ENCODE data around the gene WWTR1.

WWTR1 gene

DNA sequence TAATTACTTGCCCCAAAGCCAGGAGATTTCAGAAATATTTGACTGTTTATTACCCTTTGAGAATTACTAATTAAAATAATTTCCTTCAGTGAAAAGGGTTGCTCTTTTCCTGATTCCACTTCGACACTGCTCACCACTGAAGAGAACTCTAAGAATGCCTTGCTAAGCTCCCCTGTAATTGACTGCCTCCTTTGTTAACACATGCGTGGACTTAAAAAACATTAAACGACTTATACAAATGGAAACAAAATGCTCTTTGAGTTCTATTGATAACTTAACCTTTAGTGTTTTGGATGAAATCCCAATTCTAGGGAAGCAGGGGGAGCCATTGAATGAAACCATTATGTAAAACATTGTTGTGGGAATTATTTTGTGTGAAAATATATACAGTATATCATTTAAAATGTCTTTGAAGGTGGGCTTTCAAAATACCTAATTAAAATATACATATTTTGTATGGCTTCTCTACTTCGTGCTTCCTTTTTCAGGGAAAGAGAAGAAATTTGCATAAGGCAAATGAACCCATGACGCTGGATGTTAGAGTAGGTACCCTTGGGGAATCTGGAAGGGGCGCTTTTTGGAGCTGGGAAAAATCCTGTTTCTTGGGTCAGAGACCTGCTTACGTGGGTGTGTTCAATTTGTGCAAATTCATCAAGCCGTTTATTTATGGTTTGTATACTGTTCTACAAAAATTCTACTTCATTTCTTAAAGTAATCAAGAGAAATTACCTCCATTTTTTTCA, 64.2 kb downstream of the WWTR1 start:
- no peak for DNase-seq (ENCODE audit: low read depth)

DNA sequence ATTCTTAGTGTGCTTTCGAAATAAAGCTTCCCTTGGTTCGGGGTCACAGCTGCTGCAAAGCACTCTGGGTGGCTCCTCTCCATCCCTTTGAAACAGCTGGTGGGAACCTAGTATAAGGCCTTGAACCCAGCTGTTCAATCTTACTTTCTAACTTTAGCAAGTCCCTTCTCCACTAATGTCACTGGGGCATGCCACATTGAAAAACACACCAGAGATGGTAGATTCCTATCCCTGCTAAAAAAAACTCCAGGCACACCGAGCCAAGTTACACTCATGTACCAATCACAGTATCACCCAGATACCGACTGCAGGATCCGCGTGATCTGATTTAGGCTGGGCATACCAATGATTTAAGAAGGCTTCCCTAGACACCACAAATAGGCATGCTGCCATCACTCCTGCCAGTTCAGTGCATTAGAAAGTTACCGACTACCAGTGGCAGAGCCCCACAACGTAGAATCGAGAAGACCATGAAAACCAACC, 65.0 kb downstream of the WWTR1 start:
- DNase-seq (ENCODE audit: low read depth): no peak

DNA sequence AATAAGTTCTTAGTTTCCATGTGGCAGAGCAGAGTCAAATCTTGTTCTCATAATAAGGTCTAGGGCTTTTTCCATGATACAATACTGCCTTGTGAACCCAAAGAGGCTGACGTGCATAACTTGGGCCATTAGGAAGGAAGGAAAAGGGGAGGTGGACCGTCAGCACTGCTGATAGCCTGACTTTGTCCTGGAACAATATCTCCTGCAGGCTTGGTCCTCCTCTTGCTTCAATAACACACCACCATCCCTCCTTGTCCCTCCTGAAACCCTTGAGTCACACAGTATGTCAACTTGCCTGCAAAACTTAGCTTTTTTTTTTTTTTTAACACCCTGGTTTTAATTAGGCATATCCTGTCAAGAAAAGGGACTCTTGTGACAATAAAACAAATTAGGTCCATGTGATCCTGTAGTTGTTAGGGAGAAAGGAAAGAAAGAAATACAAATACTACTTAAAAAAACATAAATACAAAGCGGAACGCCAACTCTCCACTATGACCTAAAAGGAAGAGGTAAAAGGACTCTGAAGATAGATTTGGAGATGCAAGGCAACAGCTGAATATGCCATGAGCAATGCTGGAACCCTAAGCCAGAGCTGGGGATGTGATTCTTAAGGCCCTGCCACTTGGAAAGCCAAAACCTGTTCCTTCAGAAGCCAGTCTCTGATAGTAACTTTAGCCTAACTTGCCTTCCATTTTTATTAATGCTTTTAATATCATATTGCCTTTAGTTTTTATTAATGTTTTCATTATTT, 67.0 kb downstream of the WWTR1 start:
- no peak for DNase-seq (ENCODE audit: low read depth)

DNA sequence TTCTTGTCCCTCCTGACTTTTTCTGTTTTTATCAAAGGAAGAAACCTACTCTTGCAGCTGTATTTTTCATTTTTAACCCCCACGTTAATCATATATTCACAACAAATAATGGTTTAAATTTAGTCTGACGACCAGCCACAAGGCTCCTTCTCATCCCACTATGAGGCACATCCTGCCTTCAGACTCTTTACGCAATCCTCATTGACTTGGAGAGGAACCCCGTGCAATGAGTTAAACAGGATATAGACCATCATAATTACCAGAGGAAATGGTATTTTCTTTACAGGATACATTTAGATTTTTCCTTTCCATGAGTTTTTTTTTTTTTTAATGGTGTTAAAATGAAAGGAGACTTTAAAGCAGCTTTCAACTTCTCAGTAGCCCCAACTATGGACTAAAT, 68.5 kb downstream of the WWTR1 start:
- DNase-seq (ENCODE audit: low read depth): no peak

DNA sequence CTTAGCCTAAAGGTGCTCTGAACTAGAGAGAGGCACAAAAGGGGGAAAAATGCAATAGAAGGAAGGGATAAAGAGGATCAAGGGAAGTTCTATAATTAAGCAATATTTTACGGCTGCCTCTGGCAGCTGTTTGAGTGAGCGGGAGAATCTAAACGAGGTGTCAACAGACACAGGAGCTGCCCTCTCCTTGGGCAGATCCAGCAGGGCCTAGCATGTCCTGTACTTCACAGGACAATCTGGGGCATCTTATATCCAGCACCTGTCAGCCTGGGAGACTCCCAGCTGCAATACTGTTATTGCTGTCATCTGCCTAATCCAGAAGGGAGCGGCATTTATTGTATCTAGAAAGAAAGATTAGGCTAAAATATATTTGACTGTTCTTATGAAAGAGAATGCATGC, 68.9 kb downstream of the WWTR1 start:
- DNase-seq (ENCODE audit: low read depth): no peak

DNA sequence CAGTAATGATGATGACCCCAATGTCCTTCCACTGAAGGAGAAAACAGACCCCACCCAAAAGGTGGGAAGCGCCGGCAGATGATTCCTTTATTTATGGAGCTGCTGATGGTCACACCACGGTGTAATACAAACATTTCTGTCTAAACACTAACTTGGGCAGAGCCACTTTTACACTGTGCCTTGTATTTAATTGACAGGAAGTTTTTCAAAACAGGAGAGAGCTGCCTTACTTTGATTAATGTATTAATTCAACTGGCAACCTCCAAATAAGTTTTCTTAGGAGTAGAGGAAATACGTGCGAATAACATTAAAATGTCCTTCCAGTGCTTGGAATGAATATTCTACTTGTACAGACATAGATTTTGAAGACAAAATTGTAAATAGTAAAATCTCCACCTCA, 70.4 kb downstream of the WWTR1 start:
- DNase-seq (ENCODE audit: low read depth): no peak

DNA sequence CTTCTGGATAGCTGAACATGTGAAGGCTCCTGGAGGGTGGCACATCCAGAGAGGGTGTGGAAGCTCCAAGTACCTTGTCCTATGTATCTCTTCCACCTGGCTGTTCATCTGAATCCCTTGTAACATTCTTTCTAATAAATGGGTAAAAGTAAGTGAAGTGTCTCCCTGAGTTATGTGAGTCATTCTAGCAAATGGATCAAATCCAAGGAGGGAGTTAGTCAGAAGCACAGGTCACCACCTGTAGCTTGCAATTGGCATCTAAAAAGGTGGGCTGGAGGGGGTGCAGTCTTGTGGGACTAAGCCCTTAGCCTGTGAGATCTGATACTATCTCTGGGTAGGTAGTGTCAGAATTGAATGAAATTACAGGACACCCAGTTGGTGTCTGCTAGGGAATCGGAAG, 71.0 kb downstream of the WWTR1 start:
- DNase-seq (ENCODE audit: low read depth): no peak

DNA sequence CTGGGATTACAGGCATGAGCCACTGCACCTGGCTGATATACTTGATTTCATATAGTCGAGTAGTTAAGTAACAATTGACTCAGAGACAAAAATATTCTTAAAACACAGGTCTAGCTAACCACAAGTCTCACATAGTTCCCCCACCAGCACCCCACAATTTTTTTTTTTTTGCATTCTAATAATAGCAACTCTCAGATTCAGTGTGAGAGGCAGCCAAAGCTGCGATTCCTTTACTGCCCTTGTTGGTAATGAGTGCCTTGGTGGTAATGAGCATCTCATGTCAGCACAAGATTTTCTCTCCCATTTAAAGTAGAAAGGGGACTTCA, 72.5 kb downstream of the WWTR1 start:
- no peak for DNase-seq (ENCODE audit: low read depth)

DNA sequence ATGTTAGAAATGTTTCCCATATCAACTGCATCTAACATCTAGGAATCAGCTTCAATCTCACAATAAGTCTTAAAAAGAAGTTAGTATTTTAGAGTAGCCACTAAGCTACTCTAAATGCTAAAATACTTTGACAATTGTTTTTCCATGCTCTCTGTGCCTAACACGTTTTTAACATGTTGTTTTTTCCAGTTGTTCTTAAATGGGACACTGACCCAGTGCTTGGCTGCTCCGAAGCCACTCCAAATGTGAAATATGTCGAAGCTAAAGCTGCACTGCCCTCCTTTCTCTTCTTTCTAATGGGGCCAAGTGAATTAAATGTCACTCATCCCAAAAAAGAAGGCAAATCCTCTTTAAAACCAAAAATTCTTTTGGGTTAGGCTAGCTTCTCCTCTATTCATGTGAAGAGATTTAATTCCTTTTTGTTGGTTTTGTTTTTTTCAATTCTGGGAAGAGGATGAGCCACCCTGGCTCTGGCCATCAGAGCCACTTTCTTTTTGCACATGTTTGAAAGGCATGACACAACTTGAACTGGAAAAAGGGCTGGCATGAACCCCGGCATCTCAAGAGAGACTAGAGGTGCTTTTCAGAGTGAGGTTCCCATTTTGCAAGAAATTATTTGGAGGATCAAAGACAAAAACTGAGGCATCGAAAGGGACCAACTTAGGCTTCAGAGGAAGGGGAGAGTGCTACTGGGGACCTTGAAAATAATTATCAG, 73.7 kb downstream of the WWTR1 start:
- DNase-seq (ENCODE audit: low read depth): no peak

DNA sequence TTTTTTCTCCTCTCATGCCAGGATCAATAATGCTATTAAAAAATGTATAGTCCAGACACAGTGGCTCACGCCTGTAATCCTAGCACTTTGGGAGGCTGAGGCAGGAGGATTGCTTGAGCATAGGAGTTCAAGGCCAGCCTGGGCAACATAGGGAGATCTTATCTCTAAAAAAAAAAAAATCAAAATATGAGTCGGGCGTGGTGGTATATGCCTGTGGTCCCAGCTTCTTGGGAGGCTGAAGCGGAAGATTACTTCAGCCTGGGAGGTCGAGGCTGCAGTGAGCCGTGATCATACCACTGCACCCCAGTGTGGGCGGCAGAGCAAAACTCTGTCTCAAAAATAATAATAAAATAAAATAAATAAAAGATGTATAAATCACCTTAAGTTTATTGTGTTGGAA, 75.4 kb downstream of the WWTR1 start:
- no peak for DNase-seq (ENCODE audit: low read depth)

DNA sequence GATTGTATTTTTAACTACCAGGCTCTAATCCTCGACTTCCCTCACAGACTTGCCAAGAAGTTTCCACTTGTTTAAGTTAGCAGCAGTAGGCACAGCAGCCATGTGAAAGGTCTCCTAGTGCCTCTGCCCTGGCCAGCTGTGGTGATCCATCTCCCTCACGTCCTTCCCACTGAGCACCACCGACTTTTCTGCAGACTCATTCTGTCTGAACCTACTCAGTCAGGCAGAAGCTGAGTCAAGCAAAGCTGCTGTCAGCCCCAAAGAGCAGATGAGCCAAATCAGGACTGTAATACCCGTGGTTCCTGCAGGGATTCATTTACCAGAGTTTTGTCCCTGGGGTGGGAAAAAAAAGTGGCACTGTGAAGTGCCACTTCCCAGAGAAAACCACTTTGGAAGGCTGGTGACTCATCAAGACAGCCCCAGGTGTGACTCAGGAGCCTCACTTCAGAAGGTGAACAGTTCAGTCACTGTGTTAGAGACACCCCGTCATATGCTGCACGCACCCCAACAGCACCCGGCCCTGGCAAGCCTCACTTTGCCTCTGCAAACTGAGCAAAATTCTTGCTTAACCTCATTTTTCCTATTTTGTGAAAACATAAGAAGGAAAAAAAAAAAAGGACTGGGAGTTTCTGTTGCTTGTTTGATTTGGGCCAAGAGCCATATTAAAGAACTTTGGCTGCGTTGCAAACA, 76.0 kb downstream of the WWTR1 start:
- no peak for DNase-seq (ENCODE audit: low read depth)

DNA sequence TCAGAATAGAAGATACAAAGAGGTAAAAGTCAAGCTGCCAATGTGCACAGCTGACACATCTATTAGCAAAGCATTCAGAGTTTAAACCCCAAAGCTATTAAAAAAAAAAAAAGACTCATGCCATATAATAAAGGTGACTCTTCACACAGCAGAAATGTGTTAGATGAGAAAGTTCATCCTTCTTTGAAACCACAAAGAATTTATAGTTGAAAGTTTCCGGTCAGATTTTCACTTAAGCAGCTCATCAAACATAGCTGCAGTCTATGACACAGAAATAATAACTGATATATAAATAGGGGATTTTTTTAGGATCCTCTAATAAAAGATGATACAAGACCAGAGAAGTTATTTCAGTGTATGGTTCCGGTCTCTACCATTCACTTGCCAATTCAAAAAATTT, 76.6 kb downstream of the WWTR1 start:
- DNase-seq (ENCODE audit: low read depth): no peak

DNA sequence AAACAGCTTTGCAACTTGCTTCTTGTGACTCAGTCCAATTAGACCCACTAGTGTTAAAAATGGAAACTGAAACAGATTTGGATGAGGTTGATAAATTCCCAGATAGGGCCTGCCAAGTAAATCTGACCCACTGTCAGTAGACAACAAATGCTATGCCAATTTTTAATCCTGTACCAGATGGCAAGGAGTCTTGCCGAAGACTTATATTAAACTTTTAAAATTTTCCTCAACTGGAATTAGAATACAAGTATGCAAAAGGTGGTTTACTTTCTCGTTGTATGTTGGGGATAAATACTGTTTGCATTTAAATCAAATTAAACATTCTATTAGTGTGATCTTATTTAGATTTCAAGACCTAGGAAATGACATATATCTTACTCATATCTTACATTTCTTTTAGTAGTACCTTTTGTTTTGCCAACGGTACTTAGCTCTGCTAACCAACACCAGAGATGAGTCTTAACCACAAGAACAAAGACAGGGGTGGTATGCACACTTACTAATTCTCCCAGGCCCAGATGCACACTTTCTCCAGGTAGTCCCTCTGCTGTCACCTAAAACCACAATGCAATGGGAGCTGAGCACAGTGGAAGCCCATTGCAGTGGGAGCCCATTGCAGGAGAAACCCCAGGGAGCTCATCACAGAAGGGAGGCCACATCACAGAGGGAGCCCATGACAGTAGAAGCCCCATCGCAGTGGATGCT, 77.8 kb downstream of the WWTR1 start:
- no peak for DNase-seq (ENCODE audit: low read depth)

DNA sequence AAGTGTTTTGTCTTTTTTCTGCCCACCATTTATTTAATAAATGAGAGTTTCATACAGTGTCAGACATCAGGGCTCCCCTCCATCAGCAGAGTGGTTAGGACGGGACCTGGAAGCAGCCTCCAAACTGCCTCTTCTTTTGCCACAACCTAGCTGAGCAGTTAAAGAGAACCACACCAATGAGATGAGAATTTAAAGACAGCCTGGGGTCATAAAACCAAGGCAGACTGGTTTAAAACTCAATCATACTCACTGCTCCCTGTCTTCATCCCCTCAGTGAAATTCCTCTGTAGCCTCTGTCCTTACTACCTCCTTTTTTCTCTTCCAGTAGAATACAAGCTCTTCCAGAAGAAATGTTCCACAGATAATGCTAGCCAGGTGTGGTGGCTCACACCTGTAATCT, 78.7 kb downstream of the WWTR1 start:
- DNase-seq (ENCODE audit: low read depth): no peak

DNA sequence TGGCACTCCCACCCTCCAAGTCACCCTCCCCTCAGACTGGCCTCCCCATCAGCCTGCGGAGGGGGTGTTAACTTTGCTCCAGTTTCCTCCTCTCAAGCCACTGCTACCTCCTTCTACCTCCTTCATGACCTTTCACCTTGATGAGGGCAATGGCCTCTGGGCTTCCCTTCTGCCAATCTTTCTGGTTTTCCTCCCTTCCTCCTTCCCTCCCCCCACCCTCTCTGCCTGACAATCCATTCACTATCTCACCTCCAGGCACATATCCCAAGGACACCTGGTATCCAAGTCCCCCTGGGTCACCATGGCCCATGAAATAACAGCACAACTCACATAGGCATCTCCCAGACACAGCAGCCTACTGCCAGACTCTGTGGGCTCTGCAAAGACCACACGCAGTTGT, 80.0 kb downstream of the WWTR1 start:
- DNase-seq (ENCODE audit: low read depth): no peak

DNA sequence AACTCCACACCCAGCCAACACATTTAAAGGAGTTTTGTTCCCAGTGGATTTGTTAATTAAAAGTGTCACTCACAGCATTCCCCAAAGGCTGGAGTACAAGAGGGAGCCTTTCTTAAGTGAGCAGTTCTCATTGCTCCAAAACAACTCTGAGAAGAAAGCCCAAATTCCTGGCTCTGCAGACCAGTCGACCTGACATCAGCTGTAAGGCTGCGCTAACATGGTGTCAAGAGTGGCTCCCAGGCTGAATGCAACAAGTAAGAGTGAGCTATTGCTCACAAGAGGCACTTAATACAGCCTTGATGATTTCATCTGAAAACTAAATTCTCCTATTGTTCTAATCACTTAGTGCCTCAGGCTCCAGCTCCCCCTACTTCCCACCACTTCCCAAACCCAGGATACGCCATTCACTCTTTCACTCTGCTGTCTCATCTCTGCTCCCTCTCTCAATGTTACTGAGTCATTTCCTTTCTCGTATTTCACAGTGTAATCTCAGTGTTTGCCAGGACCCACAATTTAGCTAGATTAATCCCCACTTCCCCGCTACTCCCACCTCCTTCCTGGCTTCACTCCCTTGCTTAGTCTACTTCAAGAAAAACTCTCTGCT, 81.8 kb downstream of the WWTR1 start:
- no peak for DNase-seq (ENCODE audit: low read depth)

DNA sequence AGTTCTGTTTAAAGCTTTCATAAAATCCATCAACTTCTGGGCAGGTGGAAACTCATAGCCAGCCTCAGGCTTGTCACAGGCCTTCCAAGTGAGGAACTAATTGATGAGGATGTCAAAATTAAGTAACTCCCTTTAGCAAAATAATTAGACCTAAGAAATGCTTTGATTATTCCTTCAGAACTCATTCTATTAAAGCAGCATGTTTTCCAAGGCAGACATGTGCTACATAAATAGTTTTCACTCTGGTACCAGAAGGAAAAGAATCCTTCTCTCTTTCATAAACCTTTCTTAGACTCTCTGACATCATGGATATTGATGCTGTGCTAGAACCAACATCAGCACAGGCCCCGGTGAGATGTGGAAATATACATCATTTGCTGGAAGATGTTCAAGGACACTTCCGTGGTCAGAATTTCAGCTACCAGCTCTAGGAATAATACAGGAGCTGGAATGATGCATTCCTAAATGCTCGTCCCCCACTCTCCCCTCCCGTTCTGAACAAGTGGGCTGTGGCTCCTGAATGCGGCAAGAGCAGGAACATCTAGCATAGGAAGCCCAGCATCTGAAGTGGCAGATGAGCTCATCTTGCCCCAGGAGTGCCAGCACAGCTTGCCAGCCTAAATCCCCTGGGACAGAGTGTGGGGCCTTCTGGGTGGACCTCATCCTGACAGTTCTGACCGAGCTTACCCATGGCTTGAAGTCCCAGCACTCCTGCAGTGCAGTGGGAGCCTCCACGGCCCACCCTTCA, 82.4 kb downstream of the WWTR1 start:
- DNase-seq (ENCODE audit: low read depth): no peak

DNA sequence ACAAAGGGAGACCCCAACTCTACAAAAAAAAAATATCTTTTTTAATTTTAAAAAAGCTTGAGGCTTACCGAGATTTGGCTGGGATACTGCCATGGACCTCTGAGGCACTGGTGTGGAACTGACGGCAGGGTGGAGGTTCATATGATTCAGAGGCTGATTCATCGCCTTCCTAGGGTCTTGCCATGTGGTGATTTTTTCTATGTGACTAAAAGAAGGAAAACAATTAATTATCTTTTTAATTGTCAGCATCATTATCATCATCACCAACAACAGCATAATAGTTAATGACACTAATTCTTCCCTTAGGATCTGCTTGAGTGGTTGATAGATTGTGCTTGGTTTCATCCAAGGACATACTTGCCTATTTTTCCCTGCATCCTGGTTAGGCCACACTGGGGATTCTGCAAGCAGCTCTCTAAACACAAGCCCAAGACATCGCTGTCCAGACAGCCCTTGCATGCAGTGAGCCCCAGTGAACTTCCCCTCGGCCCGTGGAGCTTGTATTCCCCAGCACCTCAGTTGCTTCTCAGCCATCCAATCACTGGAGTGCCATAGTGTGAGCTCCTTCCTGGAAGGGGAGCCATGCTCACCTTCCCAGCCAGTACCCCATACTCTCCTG, 84.9 kb downstream of the WWTR1 start:
- DNase-seq (ENCODE audit: low read depth): no peak

DNA sequence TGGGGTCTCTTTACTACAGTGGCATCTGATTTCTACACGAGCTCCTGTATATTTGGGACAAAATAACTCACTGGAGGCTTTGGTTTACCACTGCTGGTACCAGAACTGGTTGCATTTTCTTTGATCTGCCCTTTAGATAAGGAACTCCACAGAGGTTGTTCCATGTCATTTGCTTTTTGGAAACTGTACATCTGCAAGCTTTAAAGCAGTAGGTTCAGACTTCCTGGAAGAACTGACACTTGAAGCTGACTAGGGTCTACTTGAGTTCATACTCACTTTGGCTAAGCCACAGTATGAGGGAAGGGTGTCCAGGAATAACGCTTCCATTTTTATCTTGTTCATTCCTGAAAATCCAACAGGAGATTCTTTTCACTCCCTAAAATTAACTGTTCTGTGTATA, 86.4 kb downstream of the WWTR1 start:
- DNase-seq (ENCODE audit: low read depth): no peak

DNA sequence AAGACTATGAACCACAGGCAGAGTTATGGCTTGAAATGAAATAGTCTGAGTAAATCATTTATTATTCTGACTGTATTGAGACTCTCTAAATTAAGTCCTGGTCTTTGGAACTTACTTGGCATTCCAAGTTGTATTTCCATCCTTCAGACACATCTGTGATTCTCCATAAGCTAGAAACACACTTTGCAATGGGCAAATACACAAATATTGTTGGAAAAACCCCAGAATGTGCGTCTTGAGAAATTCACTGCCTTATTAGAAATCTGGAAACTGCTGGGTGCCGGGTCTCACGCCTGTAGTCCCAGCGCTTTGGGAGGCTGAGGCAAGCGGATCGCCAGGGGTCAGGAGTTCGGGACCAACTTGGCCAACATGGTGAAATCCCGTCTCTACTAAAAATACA, 87.8 kb downstream of the WWTR1 start:
- no peak for DNase-seq (ENCODE audit: low read depth)
